ENCODE measurements around the gene NCOA3. TPM values are rescaled to one million over a fixed set of nuclear protein-coding genes. Genes with fewer than 3 reads are reported as not detected.

The NCOA3 gene
- total and polyA plus RNA-seq, 10 of the 15 experiments (the other 5 are each of a cell fraction or from before 2014, with no cell fraction given) = 16.9 to 96.2 (median 73.6) TPM

DNA sequence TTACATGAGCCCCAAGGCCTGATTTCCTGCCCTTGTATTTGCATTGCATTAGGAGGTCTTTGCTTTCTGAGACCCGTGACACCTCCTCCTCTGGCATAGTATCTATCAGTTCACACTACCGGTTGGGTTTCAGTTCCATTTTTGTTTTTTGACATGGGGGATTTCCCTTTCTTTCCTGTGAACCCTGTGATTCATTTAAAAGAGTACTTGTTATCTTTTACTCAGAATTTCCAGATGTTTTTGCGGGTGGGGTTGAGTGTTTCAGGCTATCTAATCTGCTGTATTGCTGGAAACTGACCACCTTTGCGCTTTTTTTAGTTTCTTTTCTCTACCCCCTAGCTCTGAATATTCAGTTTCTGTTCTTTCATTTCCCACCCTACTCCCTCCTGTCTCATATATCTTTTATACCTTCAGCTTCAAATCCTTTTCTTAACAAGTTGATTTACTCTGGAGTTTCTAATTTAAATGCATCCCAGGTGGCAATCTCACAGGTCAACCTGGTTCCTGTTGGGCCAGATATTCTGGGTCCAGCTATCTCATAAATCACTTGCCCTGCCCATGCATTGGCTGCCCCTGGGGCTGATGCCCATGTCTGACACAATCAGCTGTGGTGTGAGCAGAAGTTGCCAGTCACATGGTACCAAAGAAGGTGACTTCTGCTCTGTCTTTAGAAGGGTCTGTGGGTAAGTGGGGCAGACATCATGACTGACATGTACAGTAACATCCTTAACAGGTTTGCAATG, 14.3 kb upstream of the NCOA3 start (continued):
- TF ChIP-seq, protein P1, sequence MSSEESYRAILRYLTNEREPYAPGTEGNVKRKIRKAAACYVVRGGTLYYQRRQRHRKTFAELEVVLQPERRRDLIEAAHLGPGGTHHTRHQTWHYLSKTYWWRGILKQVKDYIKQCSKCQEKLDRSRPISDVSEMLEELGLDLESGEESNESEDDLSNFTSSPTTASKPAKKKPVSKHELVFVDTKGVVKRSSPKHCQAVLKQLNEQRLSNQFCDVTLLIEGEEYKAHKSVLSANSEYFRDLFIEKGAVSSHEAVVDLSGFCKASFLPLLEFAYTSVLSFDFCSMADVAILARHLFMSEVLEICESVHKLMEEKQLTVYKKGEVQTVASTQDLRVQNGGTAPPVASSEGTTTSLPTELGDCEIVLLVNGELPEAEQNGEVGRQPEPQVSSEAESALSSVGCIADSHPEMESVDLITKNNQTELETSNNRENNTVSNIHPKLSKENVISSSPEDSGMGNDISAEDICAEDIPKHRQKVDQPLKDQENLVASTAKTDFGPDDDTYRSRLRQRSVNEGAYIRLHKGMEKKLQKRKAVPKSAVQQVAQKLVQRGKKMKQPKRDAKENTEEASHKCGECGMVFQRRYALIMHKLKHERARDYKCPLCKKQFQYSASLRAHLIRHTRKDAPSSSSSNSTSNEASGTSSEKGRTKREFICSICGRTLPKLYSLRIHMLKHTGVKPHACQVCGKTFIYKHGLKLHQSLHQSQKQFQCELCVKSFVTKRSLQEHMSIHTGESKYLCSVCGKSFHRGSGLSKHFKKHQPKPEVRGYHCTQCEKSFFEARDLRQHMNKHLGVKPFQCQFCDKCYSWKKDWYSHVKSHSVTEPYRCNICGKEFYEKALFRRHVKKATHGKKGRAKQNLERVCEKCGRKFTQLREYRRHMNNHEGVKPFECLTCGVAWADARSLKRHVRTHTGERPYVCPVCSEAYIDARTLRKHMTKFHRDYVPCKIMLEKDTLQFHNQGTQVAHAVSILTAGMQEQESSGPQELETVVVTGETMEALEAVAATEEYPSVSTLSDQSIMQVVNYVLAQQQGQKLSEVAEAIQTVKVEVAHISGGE (CRISPR knock-in tag; IDR thresholded peaks at IDR 0.05) = no peak
- TF ChIP-seq CBFB (IDR thresholded peaks at IDR 0.05; ENCODE audit: low read depth) (peak; percentile 20; the same call in 1 of the 2 replicates), ZZZ3 (IDR thresholded peaks at IDR 0.05; ENCODE audit: control insufficient read depth, insufficient read length, low read depth) (no peak), KDM1A (IDR thresholded peaks at IDR 0.05; ENCODE audit: borderline replicate concordance) (no peak), PML (IDR thresholded peaks at IDR 0.05; ENCODE audit: low read length) (peak; percentile 88), SUPT20H (IDR thresholded peaks at IDR 0.05; ENCODE audit: borderline replicate concordance, control insufficient read depth, low read depth, low read length) (no peak), GATAD2B (conservative IDR thresholded peaks at IDR 0.05; ENCODE audit: low read depth) (no peak; the same call in 1 of the 2 replicates), TCF3 (IDR thresholded peaks at IDR 0.05; ENCODE audit: borderline replicate concordance, insufficient read depth, low read depth, low read length) (no peak; the same call in 1 of the 2 replicates), KLF5 (IDR thresholded peaks at IDR 0.05; ENCODE audit: partially characterized antibody) (no peak), MXI1 (IDR thresholded peaks at IDR 0.05; ENCODE audit: low read depth, low read length) (no peak; the same call in 1 of the 2 replicates), YBX1 (IDR thresholded peaks at IDR 0.05) (no peak), CREM (IDR thresholded peaks at IDR 0.05; ENCODE audit: low read depth) (peak; percentile 76; the same call in 1 of the 2 replicates), BACH1 (IDR thresholded peaks at IDR 0.05; ENCODE audit: borderline replicate concordance) (peak; percentile 91; the same call in 1 of the 2 replicates), WRNIP1 (IDR thresholded peaks at IDR 0.05; ENCODE audit: borderline replicate concordance, low read depth, low read length) (no peak), POLR2A (IDR thresholded peaks at IDR 0.05; ENCODE audit: low read depth, low read length) (no peak), RAD21 (IDR thresholded peaks at IDR 0.05; ENCODE audit: insufficient read depth, low read depth, low read length) (0 out of 2 replicates have a peak, but pooled peaks have one; percentile 1), SIN3A (IDR thresholded peaks at IDR 0.05; ENCODE audit: low read depth, low read length) (no peak)
- TF ChIP-seq, protein P2, sequence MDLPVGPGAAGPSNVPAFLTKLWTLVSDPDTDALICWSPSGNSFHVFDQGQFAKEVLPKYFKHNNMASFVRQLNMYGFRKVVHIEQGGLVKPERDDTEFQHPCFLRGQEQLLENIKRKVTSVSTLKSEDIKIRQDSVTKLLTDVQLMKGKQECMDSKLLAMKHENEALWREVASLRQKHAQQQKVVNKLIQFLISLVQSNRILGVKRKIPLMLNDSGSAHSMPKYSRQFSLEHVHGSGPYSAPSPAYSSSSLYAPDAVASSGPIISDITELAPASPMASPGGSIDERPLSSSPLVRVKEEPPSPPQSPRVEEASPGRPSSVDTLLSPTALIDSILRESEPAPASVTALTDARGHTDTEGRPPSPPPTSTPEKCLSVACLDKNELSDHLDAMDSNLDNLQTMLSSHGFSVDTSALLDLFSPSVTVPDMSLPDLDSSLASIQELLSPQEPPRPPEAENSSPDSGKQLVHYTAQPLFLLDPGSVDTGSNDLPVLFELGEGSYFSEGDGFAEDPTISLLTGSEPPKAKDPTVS (IDR thresholded peaks at IDR 0.05; ENCODE audit: low read depth, low read length) = no peak
- TF ChIP-seq, protein P3, sequence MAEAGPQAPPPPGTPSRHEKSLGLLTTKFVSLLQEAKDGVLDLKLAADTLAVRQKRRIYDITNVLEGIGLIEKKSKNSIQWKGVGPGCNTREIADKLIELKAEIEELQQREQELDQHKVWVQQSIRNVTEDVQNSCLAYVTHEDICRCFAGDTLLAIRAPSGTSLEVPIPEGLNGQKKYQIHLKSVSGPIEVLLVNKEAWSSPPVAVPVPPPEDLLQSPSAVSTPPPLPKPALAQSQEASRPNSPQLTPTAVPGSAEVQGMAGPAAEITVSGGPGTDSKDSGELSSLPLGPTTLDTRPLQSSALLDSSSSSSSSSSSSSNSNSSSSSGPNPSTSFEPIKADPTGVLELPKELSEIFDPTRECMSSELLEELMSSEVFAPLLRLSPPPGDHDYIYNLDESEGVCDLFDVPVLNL (IDR thresholded peaks at IDR 0.05; ENCODE audit: low read depth, low read length) = no peak
- TF ChIP-seq, protein P4, sequence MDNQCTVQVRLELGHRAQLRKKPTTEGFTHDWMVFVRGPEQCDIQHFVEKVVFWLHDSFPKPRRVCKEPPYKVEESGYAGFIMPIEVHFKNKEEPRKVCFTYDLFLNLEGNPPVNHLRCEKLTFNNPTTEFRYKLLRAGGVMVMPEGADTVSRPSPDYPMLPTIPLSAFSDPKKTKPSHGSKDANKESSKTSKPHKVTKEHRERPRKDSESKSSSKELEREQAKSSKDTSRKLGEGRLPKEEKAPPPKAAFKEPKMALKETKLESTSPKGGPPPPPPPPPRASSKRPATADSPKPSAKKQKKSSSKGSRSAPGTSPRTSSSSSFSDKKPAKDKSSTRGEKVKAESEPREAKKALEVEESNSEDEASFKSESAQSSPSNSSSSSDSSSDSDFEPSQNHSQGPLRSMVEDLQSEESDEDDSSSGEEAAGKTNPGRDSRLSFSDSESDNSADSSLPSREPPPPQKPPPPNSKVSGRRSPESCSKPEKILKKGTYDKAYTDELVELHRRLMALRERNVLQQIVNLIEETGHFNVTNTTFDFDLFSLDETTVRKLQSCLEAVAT (IDR thresholded peaks at IDR 0.05) = peak; percentile 45; the same call in 1 of the 2 replicates
- TF ChIP-seq, protein P5, sequence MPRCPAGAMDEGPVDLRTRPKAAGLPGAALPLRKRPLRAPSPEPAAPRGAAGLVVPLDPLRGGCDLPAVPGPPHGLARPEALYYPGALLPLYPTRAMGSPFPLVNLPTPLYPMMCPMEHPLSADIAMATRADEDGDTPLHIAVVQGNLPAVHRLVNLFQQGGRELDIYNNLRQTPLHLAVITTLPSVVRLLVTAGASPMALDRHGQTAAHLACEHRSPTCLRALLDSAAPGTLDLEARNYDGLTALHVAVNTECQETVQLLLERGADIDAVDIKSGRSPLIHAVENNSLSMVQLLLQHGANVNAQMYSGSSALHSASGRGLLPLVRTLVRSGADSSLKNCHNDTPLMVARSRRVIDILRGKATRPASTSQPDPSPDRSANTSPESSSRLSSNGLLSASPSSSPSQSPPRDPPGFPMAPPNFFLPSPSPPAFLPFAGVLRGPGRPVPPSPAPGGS (IDR thresholded peaks at IDR 0.05; ENCODE audit: borderline replicate concordance, insufficient read depth, low read depth, low read length, poor library complexity, severe bottlenecking) = peak; percentile 86

Measured in GM12878 (cell line).